Measurements from ENCODE around the gene QTRT2.

DNA sequence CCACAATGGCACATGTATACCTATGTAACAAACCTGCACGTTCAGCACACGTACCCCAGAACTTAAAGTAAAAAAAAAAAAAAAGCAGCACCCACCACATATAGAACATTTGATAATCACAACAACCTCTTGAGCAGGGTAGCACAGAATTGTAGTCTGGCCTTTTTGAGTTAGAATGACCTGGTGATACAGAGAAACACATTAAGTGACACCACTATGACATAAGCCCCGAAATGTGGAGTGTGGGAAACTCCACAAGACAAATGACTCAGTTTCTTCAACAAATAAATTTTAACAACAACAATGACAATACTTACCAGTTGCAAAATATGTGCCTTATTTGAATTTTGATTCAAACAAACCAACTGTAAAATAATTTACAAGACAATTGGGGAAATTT lies 76.0 kb downstream of the QTRT2 start:
- TF ChIP-seq, protein P1, sequence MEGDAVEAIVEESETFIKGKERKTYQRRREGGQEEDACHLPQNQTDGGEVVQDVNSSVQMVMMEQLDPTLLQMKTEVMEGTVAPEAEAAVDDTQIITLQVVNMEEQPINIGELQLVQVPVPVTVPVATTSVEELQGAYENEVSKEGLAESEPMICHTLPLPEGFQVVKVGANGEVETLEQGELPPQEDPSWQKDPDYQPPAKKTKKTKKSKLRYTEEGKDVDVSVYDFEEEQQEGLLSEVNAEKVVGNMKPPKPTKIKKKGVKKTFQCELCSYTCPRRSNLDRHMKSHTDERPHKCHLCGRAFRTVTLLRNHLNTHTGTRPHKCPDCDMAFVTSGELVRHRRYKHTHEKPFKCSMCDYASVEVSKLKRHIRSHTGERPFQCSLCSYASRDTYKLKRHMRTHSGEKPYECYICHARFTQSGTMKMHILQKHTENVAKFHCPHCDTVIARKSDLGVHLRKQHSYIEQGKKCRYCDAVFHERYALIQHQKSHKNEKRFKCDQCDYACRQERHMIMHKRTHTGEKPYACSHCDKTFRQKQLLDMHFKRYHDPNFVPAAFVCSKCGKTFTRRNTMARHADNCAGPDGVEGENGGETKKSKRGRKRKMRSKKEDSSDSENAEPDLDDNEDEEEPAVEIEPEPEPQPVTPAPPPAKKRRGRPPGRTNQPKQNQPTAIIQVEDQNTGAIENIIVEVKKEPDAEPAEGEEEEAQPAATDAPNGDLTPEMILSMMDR (IDR thresholded peaks at IDR 0.05; ENCODE audit: low read depth, low read length, missing input control), result no peak
- no peak for TF ChIP-seq TAF1 (conservative IDR thresholded peaks at IDR 0.05)
- TF ChIP-seq, protein P2, sequence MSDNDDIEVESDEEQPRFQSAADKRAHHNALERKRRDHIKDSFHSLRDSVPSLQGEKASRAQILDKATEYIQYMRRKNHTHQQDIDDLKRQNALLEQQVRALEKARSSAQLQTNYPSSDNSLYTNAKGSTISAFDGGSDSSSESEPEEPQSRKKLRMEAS (IDR thresholded peaks at IDR 0.05), result no peak
- TF ChIP-seq HNF4A (conservative IDR thresholded peaks at IDR 0.05), result no peak
- TF ChIP-seq, protein P3, sequence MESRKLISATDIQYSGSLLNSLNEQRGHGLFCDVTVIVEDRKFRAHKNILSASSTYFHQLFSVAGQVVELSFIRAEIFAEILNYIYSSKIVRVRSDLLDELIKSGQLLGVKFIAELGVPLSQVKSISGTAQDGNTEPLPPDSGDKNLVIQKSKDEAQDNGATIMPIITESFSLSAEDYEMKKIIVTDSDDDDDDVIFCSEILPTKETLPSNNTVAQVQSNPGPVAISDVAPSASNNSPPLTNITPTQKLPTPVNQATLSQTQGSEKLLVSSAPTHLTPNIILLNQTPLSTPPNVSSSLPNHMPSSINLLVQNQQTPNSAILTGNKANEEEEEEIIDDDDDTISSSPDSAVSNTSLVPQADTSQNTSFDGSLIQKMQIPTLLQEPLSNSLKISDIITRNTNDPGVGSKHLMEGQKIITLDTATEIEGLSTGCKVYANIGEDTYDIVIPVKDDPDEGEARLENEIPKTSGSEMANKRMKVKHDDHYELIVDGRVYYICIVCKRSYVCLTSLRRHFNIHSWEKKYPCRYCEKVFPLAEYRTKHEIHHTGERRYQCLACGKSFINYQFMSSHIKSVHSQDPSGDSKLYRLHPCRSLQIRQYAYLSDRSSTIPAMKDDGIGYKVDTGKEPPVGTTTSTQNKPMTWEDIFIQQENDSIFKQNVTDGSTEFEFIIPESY (IDR thresholded peaks at IDR 0.05), result no peak
- no peak for TF ChIP-seq YY1 (IDR thresholded peaks at IDR 0.05)
- no peak for TF ChIP-seq EGR1 (IDR thresholded peaks at IDR 0.05; ENCODE audit: low read depth in 2 of 2)
